HG03342 (cell line): Measurements from ENCODE around the gene PLD1.
"Not testable (repeated sequence)": the region's sequence is repeated elsewhere in the genome, so short reads cannot be mapped to it uniquely, and the experiment has no call there.

Source experiments
- ATAC-seq: cut with Tn5 transposase; IDR thresholded peaks from one replicate; pipeline ENCODE4 v1.9.1; 2021; ENCODE audit warnings: mild to moderate bottlenecking, moderate library complexity; ENCODE audit not compliant: unreplicated experiment

Gene PLD1

GRCh38 chr3:171809861-171810628 lies at the start of gene PLD1:
PLD1 (minus strand) TSS chr3:171810483; CDS start chr3:171738051, 72,432 bp downstream.
- ATAC-seq, result peak; percentile 44

GRCh38 chr3:171858770-171859169 lies 48.5 kb upstream of the PLD1 start:
- not testable (repeated sequence) for ATAC-seq

- ATAC-seq, result no peak
Measured at GRCh38 chr3:171854649-171855305, 44.5 kb upstream of the PLD1 start.

- no peak for ATAC-seq
Measured at GRCh38 chr3:171851660-171852058, 41.4 kb upstream of the PLD1 start.

- no peak for ATAC-seq
Measured at GRCh38 chr3:171850960-171851659, 40.8 kb upstream of the PLD1 start.

- no peak for ATAC-seq
Measured at GRCh38 chr3:171850320-171850959, 40.2 kb upstream of the PLD1 start.

GRCh38 chr3:171849617-171850319 lies 39.5 kb upstream of the PLD1 start:
- no peak for ATAC-seq

GRCh38 chr3:171847595-171848259 lies 37.4 kb upstream of the PLD1 start:
- no peak for ATAC-seq

- ATAC-seq, result no peak
Measured at GRCh38 chr3:171847133-171847532, 36.9 kb upstream of the PLD1 start.

GRCh38 chr3:171846597-171846996 lies 36.3 kb upstream of the PLD1 start:
- ATAC-seq, result peak; percentile 97

GRCh38 chr3:171845481-171846284 lies 35.4 kb upstream of the PLD1 start:
- ATAC-seq, result no peak

GRCh38 chr3:171844873-171845272 lies 34.6 kb upstream of the PLD1 start:
- no peak for ATAC-seq

- ATAC-seq, result no peak
Measured at GRCh38 chr3:171842864-171843518, 32.7 kb upstream of the PLD1 start, which contains the start of gene TMEM212. TMEM212 (plus strand) TSS chr3:171843349; CDS start chr3:171843384, 35 bp downstream.

GRCh38 chr3:171841620-171842000 lies 31.3 kb upstream of the PLD1 start:
- no peak for ATAC-seq

- ATAC-seq, result no peak
Measured at GRCh38 chr3:171840811-171841619, 30.7 kb upstream of the PLD1 start.

- ATAC-seq, result no peak
Measured at GRCh38 chr3:171840445-171840810, 30.1 kb upstream of the PLD1 start.

GRCh38 chr3:171839270-171839669 lies 29.0 kb upstream of the PLD1 start:
- no peak for ATAC-seq

- peak; percentile 54 for ATAC-seq
Measured at GRCh38 chr3:171838218-171838720, 28.0 kb upstream of the PLD1 start.
